ENCODE measurements around the gene DUSP12.
"Not testable (repeated sequence)": the region's sequence is repeated elsewhere in the genome, so short reads cannot be mapped to it uniquely, and the experiment has no call there.

DUSP12 gene

DNA sequence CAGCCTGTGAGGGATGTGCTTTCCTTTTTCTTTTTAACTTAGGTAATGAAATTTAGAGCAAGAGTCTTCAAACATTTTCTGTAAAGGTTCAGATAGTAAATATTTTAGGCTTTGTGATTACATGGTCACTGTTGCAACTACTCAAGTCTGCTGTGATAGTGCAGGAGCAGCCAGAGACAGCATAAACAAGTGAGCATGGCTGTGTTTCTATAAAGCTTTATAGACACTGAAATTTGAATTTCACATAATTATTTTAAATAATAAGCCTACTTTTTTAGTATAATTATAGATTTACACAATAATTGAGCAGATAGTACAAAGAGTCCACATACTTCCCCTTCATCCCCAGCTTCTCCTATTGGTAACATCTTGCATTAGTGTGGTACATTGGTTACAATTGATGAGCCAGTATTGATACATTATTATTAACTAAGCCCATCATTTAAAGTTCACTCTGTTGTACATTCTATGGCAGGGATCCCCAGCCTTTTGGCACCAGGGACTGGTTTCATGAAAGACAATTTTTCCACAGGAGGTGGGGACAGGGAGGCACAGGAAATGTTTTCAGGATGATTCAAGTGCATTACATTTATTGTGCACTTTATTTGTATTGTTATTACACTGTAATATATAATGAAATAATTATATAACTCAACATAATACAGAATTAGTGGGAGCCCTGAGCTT, 19.5 kb downstream of the DUSP12 start:
- no peak for DNase-seq (ENCODE audit: low spot score)
- H3K27ac ChIP-seq (replicated peaks; ENCODE audit: low read length): no peak overlapping the region
- no peak overlapping the region for H3K18ac ChIP-seq (ENCODE audit: low read length)
- no peak overlapping the region for H3K4me2 ChIP-seq (ENCODE audit: insufficient read depth, low read length, poor library complexity, severe bottlenecking)
- no peak overlapping the region for H4K91ac ChIP-seq (ENCODE audit: low read depth, low read length, poor library complexity)
- H3K23ac ChIP-seq (ENCODE audit: low read depth, low read length, poor library complexity): no peak overlapping the region
- no peak overlapping the region for H2BK5ac ChIP-seq (ENCODE audit: low read length)
- no peaks in the 10 kb centered on the region for H3K4me1 ChIP-seq (ENCODE audit: control insufficient read depth in 2 of 2, insufficient read depth in 1 of 2, low read depth in 1 of 2, low read length in 2 of 2)
- no peak overlapping the region for H2AK5ac ChIP-seq (ENCODE audit: low read depth, low read length)
- H3K36me3 ChIP-seq (replicated peaks in 1 of 2; ENCODE audit: control insufficient read depth in 2 of 2, insufficient read depth in 2 of 2, low read length in 2 of 2): no peaks in the 10 kb centered on the region
- no peak overlapping the region for H3K4ac ChIP-seq (ENCODE audit: low read length)
- H3K27me3 ChIP-seq (ENCODE audit: control insufficient read depth in 3 of 3, insufficient read depth in 3 of 3, low read depth in 1 of 3, low read length in 3 of 3): no peaks in the 10 kb centered on the region
- H3K9ac ChIP-seq (ENCODE audit: low read depth, low read length, poor library complexity): no peak overlapping the region
- no peak overlapping the region for H3K4me3 ChIP-seq (ENCODE audit: low read length in 2 of 2)
- H2BK12ac ChIP-seq (ENCODE audit: low read length): no peak overlapping the region
- H4K8ac ChIP-seq (ENCODE audit: low read depth, low read length): no peak overlapping the region
- H3K79me1 ChIP-seq (ENCODE audit: low read depth, low read length): no peaks in the 10 kb centered on the region
- no peaks in the 10 kb centered on the region for H3K9me3 ChIP-seq (replicated peaks in 1 of 2; ENCODE audit: control insufficient read depth in 2 of 2, insufficient read depth in 1 of 2, low read depth in 1 of 2, low read length in 2 of 2)
- H2BK120ac ChIP-seq (ENCODE audit: low read depth, low read length): no peak overlapping the region
- no peak overlapping the region for H3K14ac ChIP-seq (ENCODE audit: low read length)
- no peak overlapping the region for H2BK15ac ChIP-seq (ENCODE audit: low read length)
- no peak overlapping the region for H2AFZ ChIP-seq (ENCODE audit: low read length)

DNA sequence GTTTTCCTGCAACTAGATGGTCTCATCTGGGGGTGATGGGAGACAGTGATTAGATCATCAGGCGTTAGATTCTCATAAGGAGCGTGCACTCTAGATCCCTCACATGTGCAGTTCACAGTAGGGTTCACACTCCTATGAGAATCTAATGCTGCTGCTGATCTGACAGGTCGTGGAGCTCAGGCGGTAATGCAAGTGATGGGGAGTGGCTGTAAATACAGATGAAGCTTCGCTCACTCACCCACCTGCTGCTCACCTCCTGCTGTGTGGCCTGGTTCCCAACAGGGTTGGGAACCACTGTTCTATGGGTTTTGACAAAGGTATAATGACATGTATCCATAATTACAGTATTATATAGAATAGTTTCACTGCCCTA, 20.1 kb downstream of the DUSP12 start:
- H3K27me3 ChIP-seq (ENCODE audit: control insufficient read depth in 3 of 3, insufficient read depth in 3 of 3, low read depth in 1 of 3, low read length in 3 of 3); H3K23ac ChIP-seq (ENCODE audit: low read depth, low read length, poor library complexity); H3K9me3 ChIP-seq (replicated peaks in 1 of 2; ENCODE audit: control insufficient read depth in 2 of 2, insufficient read depth in 1 of 2, low read depth in 1 of 2, low read length in 2 of 2); H4K91ac ChIP-seq (ENCODE audit: low read depth, low read length, poor library complexity); H3K18ac ChIP-seq (ENCODE audit: low read length); H2BK15ac ChIP-seq (ENCODE audit: low read length); H3K14ac ChIP-seq (ENCODE audit: low read length); H2BK120ac ChIP-seq (ENCODE audit: low read depth, low read length); H2AK5ac ChIP-seq (ENCODE audit: low read depth, low read length); H3K79me1 ChIP-seq (ENCODE audit: low read depth, low read length); H3K4me3 ChIP-seq (ENCODE audit: low read length in 2 of 2); H3K9ac ChIP-seq (ENCODE audit: low read depth, low read length, poor library complexity); H2AFZ ChIP-seq (ENCODE audit: low read length); H2BK12ac ChIP-seq (ENCODE audit: low read length); H3K4ac ChIP-seq (ENCODE audit: low read length); H3K36me3 ChIP-seq (replicated peaks in 1 of 2; ENCODE audit: control insufficient read depth in 2 of 2, insufficient read depth in 2 of 2, low read length in 2 of 2); H4K8ac ChIP-seq (ENCODE audit: low read depth, low read length); H3K4me1 ChIP-seq (ENCODE audit: control insufficient read depth in 2 of 2, insufficient read depth in 1 of 2, low read depth in 1 of 2, low read length in 2 of 2); DNase-seq (ENCODE audit: low spot score); H3K27ac ChIP-seq (replicated peaks; ENCODE audit: low read length); H2BK5ac ChIP-seq (ENCODE audit: low read length); H3K4me2 ChIP-seq (ENCODE audit: insufficient read depth, low read length, poor library complexity, severe bottlenecking): not testable (repeated sequence)
- no CpG with 5 or more reads among the region's 5 CpGs for WGBS, 2 donors (ENCODE audit: extremely low coverage in 2 of 2, insufficient read length in 2 of 2, insufficient replicate concordance in 1 of 2)

DNA sequence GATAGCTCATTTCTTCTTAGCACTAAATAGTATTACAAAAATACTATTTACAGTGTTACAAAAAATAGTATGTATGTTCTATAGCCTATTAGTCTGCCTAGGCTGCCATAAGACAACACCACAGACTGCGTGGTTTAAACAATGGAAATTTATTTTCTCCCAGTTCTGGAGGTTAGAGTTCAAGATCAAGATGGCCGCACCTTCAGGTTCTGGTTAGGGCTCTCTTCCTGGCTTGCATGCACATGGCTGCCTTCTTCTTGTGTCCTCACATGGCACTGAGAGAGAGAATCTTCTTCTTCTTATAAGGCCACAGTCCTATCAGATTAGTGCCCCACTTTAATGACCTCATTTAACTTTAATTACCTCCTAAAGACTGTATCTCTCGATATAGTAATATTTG, 20.7 kb downstream of the DUSP12 start:
- no peak overlapping the region for H2BK12ac ChIP-seq (ENCODE audit: low read length)
- H3K9me3 ChIP-seq (replicated peaks in 1 of 2; ENCODE audit: control insufficient read depth in 2 of 2, insufficient read depth in 1 of 2, low read depth in 1 of 2, low read length in 2 of 2): no peaks in the 10 kb centered on the region
- H3K23ac ChIP-seq (ENCODE audit: low read depth, low read length, poor library complexity): no peak overlapping the region
- no peak overlapping the region for H3K4ac ChIP-seq (ENCODE audit: low read length)
- no peak overlapping the region for H2BK5ac ChIP-seq (ENCODE audit: low read length)
- H4K8ac ChIP-seq (ENCODE audit: low read depth, low read length): no peak overlapping the region
- no peak overlapping the region for H3K4me2 ChIP-seq (ENCODE audit: insufficient read depth, low read length, poor library complexity, severe bottlenecking)
- no peaks in the 10 kb centered on the region for H3K79me1 ChIP-seq (ENCODE audit: low read depth, low read length)
- H2BK120ac ChIP-seq (ENCODE audit: low read depth, low read length): no peak overlapping the region
- no peak overlapping the region for H2BK15ac ChIP-seq (ENCODE audit: low read length)
- no CpG with 5 or more reads among the region's 3 CpGs for WGBS, 2 donors (ENCODE audit: extremely low coverage in 2 of 2, insufficient read length in 2 of 2, insufficient replicate concordance in 1 of 2)
- H3K27ac ChIP-seq (replicated peaks; ENCODE audit: low read length): no peak overlapping the region
- H3K27me3 ChIP-seq (ENCODE audit: control insufficient read depth in 3 of 3, insufficient read depth in 3 of 3, low read depth in 1 of 3, low read length in 3 of 3): no peaks in the 10 kb centered on the region
- no peak overlapping the region for H2AFZ ChIP-seq (ENCODE audit: low read length)
- DNase-seq (ENCODE audit: low spot score): no peak
- H4K91ac ChIP-seq (ENCODE audit: low read depth, low read length, poor library complexity): no peak overlapping the region
- H3K18ac ChIP-seq (ENCODE audit: low read length): no peak overlapping the region
- H3K9ac ChIP-seq (ENCODE audit: low read depth, low read length, poor library complexity): no peak overlapping the region
- H3K4me3 ChIP-seq (ENCODE audit: low read length in 2 of 2): no peak overlapping the region
- H2AK5ac ChIP-seq (ENCODE audit: low read depth, low read length): no peak overlapping the region
- no peaks in the 10 kb centered on the region for H3K36me3 ChIP-seq (replicated peaks in 1 of 2; ENCODE audit: control insufficient read depth in 2 of 2, insufficient read depth in 2 of 2, low read length in 2 of 2)
- H3K4me1 ChIP-seq (ENCODE audit: control insufficient read depth in 2 of 2, insufficient read depth in 1 of 2, low read depth in 1 of 2, low read length in 2 of 2): no peaks in the 10 kb centered on the region
- H3K14ac ChIP-seq (ENCODE audit: low read length): no peak overlapping the region

DNA sequence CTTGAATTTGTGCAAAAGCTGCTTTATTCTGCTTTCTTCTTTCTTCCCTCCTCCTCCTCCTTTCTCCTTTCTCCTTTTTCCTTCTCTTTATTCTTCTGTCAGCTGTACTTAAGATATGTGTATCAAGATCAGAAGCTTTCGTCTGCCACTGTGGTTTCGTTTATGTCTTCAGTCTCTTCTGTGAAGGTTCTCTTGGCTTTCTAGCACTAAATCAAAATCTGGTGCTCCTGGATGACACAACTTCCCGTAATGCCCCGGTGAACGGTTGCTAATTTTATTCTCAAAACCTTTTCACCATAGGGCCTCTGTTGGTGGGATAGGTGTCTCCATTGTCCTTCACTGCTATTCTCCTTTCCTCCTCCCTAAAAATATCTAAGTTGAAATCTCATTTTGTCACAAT, 21.6 kb downstream of the DUSP12 start:
- H2BK15ac ChIP-seq (ENCODE audit: low read length): no peak overlapping the region
- no peaks in the 10 kb centered on the region for H3K9me3 ChIP-seq (replicated peaks in 1 of 2; ENCODE audit: control insufficient read depth in 2 of 2, insufficient read depth in 1 of 2, low read depth in 1 of 2, low read length in 2 of 2)
- H2BK120ac ChIP-seq (ENCODE audit: low read depth, low read length): no peak overlapping the region
- no peak overlapping the region for H3K4me3 ChIP-seq (ENCODE audit: low read length in 2 of 2)
- H3K9ac ChIP-seq (ENCODE audit: low read depth, low read length, poor library complexity): no peak overlapping the region
- H3K36me3 ChIP-seq (replicated peaks in 1 of 2; ENCODE audit: control insufficient read depth in 2 of 2, insufficient read depth in 2 of 2, low read length in 2 of 2): no peaks in the 10 kb centered on the region
- H3K79me1 ChIP-seq (ENCODE audit: low read depth, low read length): no peaks in the 10 kb centered on the region
- H3K18ac ChIP-seq (ENCODE audit: low read length): no peak overlapping the region
- no CpG with 5 or more reads among the region's 5 CpGs for whole genome bisulfite sequencing, 2 donors (ENCODE audit: extremely low coverage in 2 of 2, insufficient read length in 2 of 2, insufficient replicate concordance in 1 of 2)
- no peak for DNase-seq (ENCODE audit: low spot score)
- no peaks in the 10 kb centered on the region for H3K27me3 ChIP-seq (ENCODE audit: control insufficient read depth in 3 of 3, insufficient read depth in 3 of 3, low read depth in 1 of 3, low read length in 3 of 3)
- H3K4me1 ChIP-seq (ENCODE audit: control insufficient read depth in 2 of 2, insufficient read depth in 1 of 2, low read depth in 1 of 2, low read length in 2 of 2): no peaks in the 10 kb centered on the region
- H3K14ac ChIP-seq (ENCODE audit: low read length): no peak overlapping the region
- no peak overlapping the region for H2BK5ac ChIP-seq (ENCODE audit: low read length)
- H3K4me2 ChIP-seq (ENCODE audit: insufficient read depth, low read length, poor library complexity, severe bottlenecking): no peak overlapping the region
- no peak overlapping the region for H3K4ac ChIP-seq (ENCODE audit: low read length)
- H4K8ac ChIP-seq (ENCODE audit: low read depth, low read length): no peak overlapping the region
- no peak overlapping the region for H2AFZ ChIP-seq (ENCODE audit: low read length)
- H4K91ac ChIP-seq (ENCODE audit: low read depth, low read length, poor library complexity): no peak overlapping the region
- no peak overlapping the region for H3K27ac ChIP-seq (replicated peaks; ENCODE audit: low read length)
- no peak overlapping the region for H2BK12ac ChIP-seq (ENCODE audit: low read length)
- H2AK5ac ChIP-seq (ENCODE audit: low read depth, low read length): no peak overlapping the region
- no peak overlapping the region for H3K23ac ChIP-seq (ENCODE audit: low read depth, low read length, poor library complexity)
